Measurements from ENCODE around the gene RPL18. TPM values are rescaled to one million over a fixed set of nuclear protein-coding genes. Genes with fewer than 3 reads are reported as not detected.

Gene RPL18
- total and polyA plus RNA-seq, 9 of the 15 experiments (the other 6 are each of a cell fraction or from before 2014, with no cell fraction given), result 312 to 2,635 (median 1,653) TPM

- TF ChIP-seq PURB (CRISPR knock-in tag; IDR thresholded peaks at IDR 0.05; ENCODE audit: low read depth) (no peak), GABPA (tag; conservative IDR thresholded peaks at IDR 0.05; ENCODE audit: low read depth) (peak; percentile 65), PHB2 (IDR thresholded peaks at IDR 0.05; ENCODE audit: low read depth) (peak; percentile 65; the same call in 1 of the 2 replicates), ZNF586 (CRISPR knock-in tag; conservative IDR thresholded peaks at IDR 0.05) (no peak), CGGBP1 (CRISPR knock-in tag; IDR thresholded peaks at IDR 0.05) (no peak), SRSF7 (optimal IDR thresholded peaks at IDR 0.05; ENCODE audit: low read depth, low read length) (no peak), ZNF316 (IDR thresholded peaks at IDR 0.05) (no peak), VEZF1 (CRISPR knock-in tag; IDR thresholded peaks at IDR 0.05) (peak; percentile 68), ZNF518B (CRISPR knock-in tag; IDR thresholded peaks at IDR 0.05) (no peak), BRF2 (IDR thresholded peaks at IDR 0.05; ENCODE audit: borderline replicate concordance, insufficient read depth, insufficient read length) (no peak), NCOR1 (IDR thresholded peaks at IDR 0.05) (0 out of 2 replicates have a peak, but pooled peaks have one; percentile 40), U2AF2 (optimal IDR thresholded peaks at IDR 0.05; ENCODE audit: low read depth, low read length) (no peak), NELFE (IDR thresholded peaks at IDR 0.05; ENCODE audit: insufficient read depth, insufficient read length) (no peak), ZNF354B (CRISPR knock-in tag; IDR thresholded peaks at IDR 0.05) (no peak), ZKSCAN3 (CRISPR knock-in tag; IDR thresholded peaks at IDR 0.05) (peak; percentile 87), FOXP1 (CRISPR knock-in tag; IDR thresholded peaks at IDR 0.05) (no peak), ZC3H11A (IDR thresholded peaks at IDR 0.05; ENCODE audit: low read depth, low read length) (no peak), ZNF717 (CRISPR knock-in tag; IDR thresholded peaks at IDR 0.05) (no peak), NCOA4 (IDR thresholded peaks at IDR 0.05; ENCODE audit: partially characterized antibody) (no peak), MCM2 (IDR thresholded peaks at IDR 0.05; ENCODE audit: low read depth) (no peak), PATZ1 (CRISPR knock-in tag; IDR thresholded peaks at IDR 0.05; ENCODE audit: borderline replicate concordance) (no peak)
Observed at GRCh38 chr19:48637948-48638830, 19.2 kb upstream of the RPL18 start (continued).

Measured in K562 (cell line).